K562 (cell line): ENCODE measurements around the gene VPS50. TPM values are rescaled to one million over a fixed set of nuclear protein-coding genes. Genes with fewer than 3 reads are reported as not detected.

ENCODE experiments used
- ATAC-seq: fragments of 200-7000 bp; cut with Tn5 transposase; 3 replicates; pipeline ENCODE4 v1.9.1; 2020; ENCODE audit warnings: moderate library complexity
- BruUV-seq: library from RNA; stranded (reverse); fragments of 400-500 nt; replicated peaks from 2 replicates; lab custom pipeline; 2021; lab: Mats Ljungman, UMichigan
- CTCF ChIA-PET: fragments of 300-600 bp; formaldehyde crosslinking; extraction: SDS; loops from one replicate; lab custom pipeline; 2021; ENCODE audit warnings: low intra/inter-chr PET ratio; lab: Yijun Ruan, JAX
- POLR2A ChIA-PET: fragments of 300-600, 350-650 bp; sonication (Branson Sonifier 250); formaldehyde crosslinking; extraction: SDS; loops from one replicate; lab custom pipeline; 2021; ENCODE audit warnings: antibody characterized with exemption, inconsistent platforms; lab: Yijun Ruan, JAX
- DNase-seq, 4 experiments: peaks; one replicate each; pipeline versions ENCODE4 v3.0.0 to v3.0.0-alpha.2; 2011 to 2018; ENCODE audit warnings: low spot score in 3 of 4, mixed read lengths in 3 of 4; ENCODE audit errors: extremely low read depth in 1 of 4
- FAIRE-seq: peaks from 2 replicates; lab custom pipeline; 2011; peaks lifted over from hg19 to GRCh38; lab: Jason Lieb, UNC
- H2AFZ ChIP-seq: 2 replicates; pipeline ENCODE4 v1.6.0; 2011; ENCODE audit warnings: low read depth, low read length, control low read depth, inconsistent platforms
- H3K27ac ChIP-seq: fragments of 200-600 bp; 3 replicates; pipeline ENCODE4 v1.8.0; 2011; ENCODE audit warnings: low read depth, mild to moderate bottlenecking, control low read depth, inconsistent platforms, low read length, moderate library complexity, mixed read lengths; ENCODE audit errors: extremely low read depth
- H3K27me3 ChIP-seq, 2 experiments: fragments of 300-600 bp in 1 of 2; 2 replicates in 1 of 2; 3 replicates in 1 of 2; pipeline versions ENCODE4 v1.6.0 to v1.8.0; 2011; ENCODE audit warnings: inconsistent platforms in 2 of 2, low read length in 2 of 2, mild to moderate bottlenecking in 1 of 2, mixed read lengths in 1 of 2, moderate library complexity in 1 of 2; ENCODE audit not compliant: control insufficient read depth in 2 of 2, insufficient read depth in 2 of 2
- H3K36me3 ChIP-seq: fragments of 300-600 bp; 3 replicates; pipeline ENCODE4 v1.8.0; 2011; ENCODE audit warnings: mild to moderate bottlenecking, low read length, inconsistent platforms; ENCODE audit not compliant: control insufficient read depth, insufficient read depth
- H3K4me1 ChIP-seq, 2 experiments: fragments of 200-600 bp in 1 of 2; replicated peaks in 1 of 2; 2 replicates in 1 of 2; 3 replicates in 1 of 2; pipeline versions ENCODE4 v1.5.1 to v1.8.0; 2011; ENCODE audit warnings: inconsistent platforms in 2 of 2, low read length in 2 of 2, mild to moderate bottlenecking in 1 of 2, mixed read lengths in 1 of 2, moderate library complexity in 1 of 2; ENCODE audit not compliant: control insufficient read depth in 2 of 2, insufficient read depth in 2 of 2
- H3K4me2 ChIP-seq: 2 replicates; pipeline ENCODE4 v1.6.1; 2011; ENCODE audit warnings: low read length, control low read depth, inconsistent platforms, mixed read lengths; ENCODE audit not compliant: insufficient read depth
- H3K4me3 ChIP-seq: fragments of 200-600 bp; sonication (generic), shearing (Covaris generic); 2 replicates; pipeline ENCODE4 v1.5.1; 2016; ENCODE audit warnings: control low read depth, inconsistent platforms
- H3K79me2 ChIP-seq: fragments of 200-600 bp; 3 replicates; pipeline ENCODE4 v1.8.0; 2011; ENCODE audit warnings: low read length, inconsistent platforms; ENCODE audit not compliant: control insufficient read depth, insufficient read depth
- H3K9ac ChIP-seq, 2 experiments: 2 replicates each; pipeline versions ENCODE4 v1.6.0 to v1.6.1; 2011; ENCODE audit warnings: low read depth in 2 of 2, low read length in 2 of 2, control low read depth in 1 of 2, inconsistent platforms in 1 of 2, mild to moderate bottlenecking in 1 of 2, mixed read lengths in 1 of 2; ENCODE audit not compliant: insufficient read depth in 1 of 2
- H3K9me1 ChIP-seq: one replicate; pipeline ENCODE4 v1.6.0; 2011; ENCODE audit warnings: inconsistent platforms, mild to moderate bottlenecking, low read length, moderate library complexity; ENCODE audit not compliant: control insufficient read depth, insufficient read depth
- H3K9me3 ChIP-seq: replicated peaks from 2 replicates; pipeline ENCODE4 v1.5.1; 2011; ENCODE audit warnings: low read depth, low read length, inconsistent platforms; ENCODE audit not compliant: control insufficient read depth, insufficient read depth
- H4K20me1 ChIP-seq: replicated peaks from 2 replicates; pipeline ENCODE4 v1.6.1; 2011; ENCODE audit warnings: low read length, inconsistent platforms, mixed read lengths; ENCODE audit not compliant: control insufficient read depth, insufficient read depth
- C11orf30 ChIP-seq: fragments of 450-650 bp; IDR thresholded peaks from 2 replicates; pipeline ENCODE4 v1.6.1; 2016; ENCODE audit warnings: low read depth, mild to moderate bottlenecking
- DIDO1 ChIP-seq: fragments of 450-650 bp; IDR thresholded peaks from 2 replicates; pipeline ENCODE4 v1.6.1; 2016; ENCODE audit warnings: low read depth, missing biosample characterization, missing genetic modification characterization
- IRF2 ChIP-seq: sonication (generic); formaldehyde crosslinking; IDR thresholded peaks from 2 replicates; pipeline ENCODE4 v1.8.1; 2022; ENCODE audit warnings: mild to moderate bottlenecking, missing genetic modification reagents
- MAFF ChIP-seq: IDR thresholded peaks from 2 replicates; pipeline ENCODE4 v1.6.1; 2012; ENCODE audit warnings: low read length, improper control_type of control experiment
- MAFK ChIP-seq: IDR thresholded peaks from 2 replicates; pipeline ENCODE4 v1.6.1; 2011; ENCODE audit warnings: low read length, improper control_type of control experiment
- NFE2 ChIP-seq: IDR thresholded peaks from 2 replicates; pipeline ENCODE4 v1.6.1; 2014; ENCODE audit warnings: antibody characterized with exemption, low read depth
- ZNF316 ChIP-seq: fragments of 450-650 bp; IDR thresholded peaks from 2 replicates; pipeline ENCODE4 v1.6.1; 2016
- WGBS: fragments of 100-300 bp; shearing (Covaris generic); methylation state at CpG from one replicate; pipeline ENCODE4 v1.1.6; 2016; ENCODE audit warnings: low coverage, mixed read lengths; ENCODE audit not compliant: insufficient coverage; ENCODE audit errors: missing lambda C conversion rate; 5-methylcytosine and 5-hydroxymethylcytosine counted together
- in situ Hi-C: fragments of 300-500 bp; cut with MboI; formaldehyde crosslinking; loops from 4 replicates; pipeline ENCODE4 v1.15.0; 2018; ENCODE audit warnings: inconsistent platforms, mixed read lengths
- intact Hi-C: fragments of 100-400 bp; cut with micrococcal nuclease; formaldehyde crosslinking; loops from 2 replicates; pipeline ENCODE4 v1.14.2; 2022
- polyA plus RNA-seq, 8 experiments: library from polyadenylated mRNA; depleted of rRNA in 4 of 8; stranded (reverse) in 5 of 8; unstranded in 3 of 8; fragments of >200 nt; fragmentation: Nextera tagmentation in 2 of 8; fragmentation: Illumina TruSeq in 1 of 8; extraction: Ambion mirVana in 2 of 8; extraction: Trizol in 1 of 8; gene quantifications; 2 replicates each; pipeline versions ENCODE4 v1.2.1 to v1.2.3, GENCODE V29; 2011 to 2014; ENCODE audit warnings: inconsistent platforms in 1 of 8, missing spikeins in 1 of 8
- total RNA-seq, 7 experiments: library from RNA; depleted of rRNA in 6 of 7; stranded (reverse); fragments of >200 nt in 6 of 7; fragmentation: Illumina TruSeq in 2 of 7; extraction: Trizol in 2 of 7; gene quantifications; 2 replicates each; pipeline versions ENCODE4 v1.2.1 to v1.2.3, GENCODE V29; 2011 to 2021; ENCODE audit warnings: low replicate concordance in 1 of 7

Gene VPS50
- total and polyA plus RNA-seq, 9 of the 15 experiments (the other 6 are each of a cell fraction or from before 2014, with no cell fraction given), result 10.5 to 29.4 (median 15.8) TPM

GRCh38 chr7:93366816-93367215, 134.7 kb downstream of the VPS50 start:
- Histone ChIP-seq H3K27me3 (0 out of 5 replicates have a peak, but pooled peaks cover 0 to 5% of the 10 kb centered on the region in 2 experiments), H3K4me2 (no peak overlapping the region), H3K27ac (no peak overlapping the region), H2AFZ (no peak overlapping the region), H3K9me3 (no peaks in the 10 kb centered on the region), H4K20me1 (no peaks in the 10 kb centered on the region), H3K36me3 (no peaks in the 10 kb centered on the region), H3K9me1 (no peaks in the 10 kb centered on the region), H3K79me2 (no peaks in the 10 kb centered on the region), H3K9ac (no peak overlapping the region), H3K4me3 (no peak overlapping the region), H3K4me1 (no peaks in the 10 kb centered on the region)
- intact Hi-C loops, result no loop called here
- no peak for TF ChIP-seq DIDO1 (tag)
- TF ChIP-seq MAFK, result peak; percentile 18; the same call in 1 of the 2 replicates
- ChIA-PET POLR2A (interaction anchor here (0.6 kb wide), 1 partner anchor 21 kb away, joined by 4 read pairs; no protein-coding TSS in a partner anchor), CTCF (no interaction called here)
- BruUV-seq, result no TSS peak
- ATAC-seq, result no peak
- in situ Hi-C loops, result no loop called here
- DNase-seq, result no peak
- no peak for FAIRE-seq
- WGBS, result 0% methylated on average over 2 of the region's 2 CpGs

DNA sequence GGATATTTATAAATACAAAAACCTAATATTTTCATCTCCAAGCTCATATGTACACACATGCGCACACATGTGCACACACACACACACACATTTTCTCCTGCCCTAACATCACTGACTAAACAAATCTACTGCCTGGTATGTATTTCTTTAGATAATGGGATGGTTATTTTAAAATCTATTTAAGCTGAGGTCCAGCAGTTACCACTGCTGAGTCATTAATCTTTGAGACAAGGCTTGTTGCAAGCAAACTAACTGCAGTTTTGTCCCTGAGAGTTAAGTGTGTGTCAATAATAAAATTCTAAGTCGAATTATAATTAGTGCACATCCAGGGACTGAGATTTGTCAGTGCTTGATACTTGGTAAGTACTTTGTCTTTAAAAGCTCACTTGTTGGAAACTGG, 135.1 kb downstream of the VPS50 start:
- CTCF ChIA-PET, result no interaction called here
- H2AFZ ChIP-seq, result no peak overlapping the region
- ATAC-seq (no peak), FAIRE-seq (no peak), DNase-seq (no peak)
- H3K4me1 ChIP-seq, result no peaks in the 10 kb centered on the region
- intact Hi-C loops (no loop called here), in situ Hi-C loops (no loop called here)
- H3K27ac ChIP-seq, result no peak overlapping the region
- WGBS, result 31% methylated on average over 2 of the region's 2 CpGs
- H3K79me2 ChIP-seq, result no peaks in the 10 kb centered on the region
- no TSS peak for BruUV-seq
- H3K36me3 ChIP-seq, result no peaks in the 10 kb centered on the region
- no peak overlapping the region for H3K4me3 ChIP-seq
- H3K9ac ChIP-seq, result no peak overlapping the region
- no peaks in the 10 kb centered on the region for H4K20me1 ChIP-seq
- POLR2A ChIA-PET, result interaction anchor here (0.6 kb wide), 2 partner anchors 20 to 1093 kb away, joined by 3 to 4 read pairs; no protein-coding TSS in a partner anchor
- TF ChIP-seq ZNF316 (peak; percentile 26; the same call in 1 of the 2 replicates), IRF2 (CRISPR knock-in tag) (no peak), MAFF (peak; percentile 12; the same call in 1 of the 2 replicates), NFE2 (peak; percentile 21; the same call in 1 of the 2 replicates), C11orf30 (0 out of 2 replicates have a peak, but pooled peaks have one; percentile 18)
- no peaks in the 10 kb centered on the region for H3K9me3 ChIP-seq
- no peaks in the 10 kb centered on the region for H3K9me1 ChIP-seq
- 0 out of 5 replicates have a peak, but pooled peaks cover 0 to under 1% of the 10 kb centered on the region in 2 experiments for H3K27me3 ChIP-seq
- H3K4me2 ChIP-seq, result no peak overlapping the region
